ENCODE results near the gene PARD3B.

PARD3B gene

GRCh38 chr2:204971206-204971907 is 426.1 kb downstream of the PARD3B start:
- no peak for DNase-seq

- no peak for DNase-seq
Observed at GRCh38 chr2:204972161-204972560, 426.9 kb downstream of the PARD3B start.

GRCh38 chr2:204972606-204973336 is 427.5 kb downstream of the PARD3B start:
- no peak for DNase-seq

GRCh38 chr2:204973616-204974015 is 428.3 kb downstream of the PARD3B start:
- DNase-seq, result no peak

DNA sequence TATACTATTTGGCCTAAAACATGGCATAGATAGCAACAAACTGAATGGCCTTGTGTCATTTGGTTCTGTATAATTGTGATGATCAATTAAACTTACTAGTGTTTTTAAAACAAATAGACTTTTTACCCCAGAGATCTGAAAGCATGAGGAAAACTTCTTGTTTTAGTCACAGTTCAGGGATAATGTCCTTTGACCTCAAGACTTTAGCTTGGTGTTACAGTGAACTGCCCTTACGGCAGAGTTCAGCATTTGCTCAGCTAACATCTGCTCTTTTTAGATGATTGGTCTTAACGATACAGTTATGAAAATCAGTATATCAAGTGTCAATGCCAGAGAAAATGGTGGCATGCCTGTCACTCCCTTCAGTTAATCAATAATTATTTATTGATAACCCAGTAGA is 429.2 kb downstream of the PARD3B start:
- DNase-seq, result no peak

GRCh38 chr2:204977914-204978313 is 432.6 kb downstream of the PARD3B start:
- no peak for DNase-seq

DNA sequence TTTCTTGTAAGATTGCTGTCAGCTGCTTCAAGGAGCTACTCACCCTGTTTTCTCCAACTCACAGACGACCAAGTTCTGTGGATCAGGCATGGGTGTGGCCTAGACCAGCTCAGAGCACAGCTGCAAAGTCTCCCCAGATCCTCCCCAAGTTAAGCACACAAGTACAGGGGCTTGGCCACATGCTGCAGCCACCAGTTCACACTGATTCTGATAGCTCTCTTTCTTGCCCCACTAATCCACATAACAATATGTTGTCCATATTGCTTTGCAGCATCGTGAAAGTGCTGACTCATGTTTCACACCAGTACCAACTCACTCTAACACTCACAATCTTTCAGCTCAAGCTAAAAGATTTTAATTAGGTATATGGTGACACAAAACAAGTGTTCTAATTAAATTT is 437.0 kb downstream of the PARD3B start:
- no peak for DNase-seq

DNA sequence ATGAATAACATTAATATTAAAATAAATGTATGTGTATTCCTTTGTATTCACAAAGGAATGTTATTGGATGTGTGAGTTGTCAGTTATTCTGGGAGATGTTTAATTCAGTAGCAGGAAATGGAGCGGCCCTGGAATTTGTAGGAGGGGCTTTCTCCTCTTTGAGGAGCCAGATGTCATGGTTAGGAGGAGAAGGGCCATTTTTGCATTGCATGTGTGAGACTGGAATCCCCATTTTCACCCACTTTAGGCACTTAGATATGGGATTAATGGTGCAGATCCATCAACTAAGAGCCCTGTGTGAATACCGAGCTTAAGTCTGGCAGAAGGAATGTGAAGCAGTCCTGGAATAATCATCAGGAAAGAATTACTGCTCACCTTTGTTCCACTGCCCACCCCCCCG is 439.2 kb downstream of the PARD3B start:
- no peak for DNase-seq

DNA sequence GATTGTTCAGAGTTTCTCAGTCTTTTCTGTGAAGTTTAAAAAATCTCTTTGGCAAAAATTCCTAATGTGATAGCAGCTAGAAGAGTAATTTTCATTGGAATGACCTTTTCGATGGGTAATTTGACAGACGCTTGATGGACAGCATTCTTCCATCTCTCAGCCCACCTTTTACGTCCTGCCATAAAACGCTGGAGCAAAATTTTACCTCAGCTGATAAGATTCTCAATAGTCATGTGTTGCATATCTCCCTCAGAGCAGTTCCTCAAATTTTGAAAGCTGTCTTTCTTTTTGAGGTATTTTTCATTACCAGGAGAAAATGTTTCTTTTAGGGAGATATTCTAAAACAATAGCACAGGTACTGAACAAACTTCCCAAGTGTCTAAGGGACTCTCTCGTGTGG is 441.4 kb downstream of the PARD3B start:
- no peak for DNase-seq

DNA sequence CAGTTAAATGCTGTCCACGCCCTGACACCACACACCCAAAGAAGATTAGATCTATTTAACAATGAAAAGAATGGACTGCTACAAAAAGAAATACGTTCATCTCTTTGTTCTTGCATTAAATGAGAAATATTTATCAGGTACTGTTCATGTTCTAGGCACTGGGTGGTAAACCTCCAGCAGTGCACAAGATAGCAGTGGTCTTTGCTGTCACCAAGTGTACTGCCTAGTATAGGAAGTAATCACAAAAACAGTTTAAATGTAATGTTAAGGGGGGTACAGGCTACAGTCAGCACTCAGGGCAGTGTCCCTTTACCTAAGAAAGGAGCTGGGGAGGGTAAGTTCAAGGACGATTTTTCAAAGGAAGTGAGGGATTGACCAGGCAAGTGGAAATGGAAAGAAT is 443.6 kb downstream of the PARD3B start:
- no peak for DNase-seq

DNA sequence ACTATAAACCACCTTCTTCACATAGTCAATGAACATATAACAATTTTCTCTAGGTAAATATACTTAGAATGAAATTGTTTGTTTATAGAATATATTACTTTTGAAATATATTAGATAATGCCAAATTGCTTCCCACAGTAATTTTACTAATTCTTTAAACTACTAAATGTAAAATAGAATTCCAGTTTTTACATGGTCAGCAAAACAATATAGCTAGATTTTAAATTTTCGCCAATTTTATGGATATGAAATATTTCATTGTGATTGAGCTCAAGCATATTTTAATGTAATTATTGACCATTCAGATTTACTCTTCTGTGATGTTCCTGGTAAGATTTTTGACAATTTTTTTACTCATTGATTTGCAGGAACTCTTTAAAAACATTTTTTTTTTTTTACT is 444.6 kb downstream of the PARD3B start:
- DNase-seq, result no peak

- DNase-seq, result no peak
Observed at GRCh38 chr2:205001300-205001966, 456.2 kb downstream of the PARD3B start.

DNA sequence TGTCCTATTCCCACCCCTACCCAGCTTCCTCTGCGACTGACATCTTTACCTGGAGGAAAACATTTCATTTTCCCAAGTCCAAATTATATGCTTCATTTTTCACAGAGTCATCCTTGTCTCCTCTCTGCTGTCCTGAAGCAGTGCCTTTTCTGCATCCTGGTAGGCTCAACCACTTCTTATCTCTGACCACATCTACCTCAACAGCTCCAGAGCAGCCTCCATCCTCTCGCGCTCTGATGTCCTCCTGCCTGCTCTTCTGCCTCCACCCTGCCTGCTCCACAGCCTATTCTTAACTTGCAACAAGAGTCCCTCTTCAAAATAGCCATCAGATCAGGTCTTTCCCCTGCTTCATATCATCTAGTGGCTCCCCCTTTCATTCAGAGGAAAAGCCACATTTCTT is 457.1 kb downstream of the PARD3B start:
- DNase-seq, result no peak

- no peak for DNase-seq
Observed at GRCh38 chr2:205003288-205003687, 458.0 kb downstream of the PARD3B start.

DNA sequence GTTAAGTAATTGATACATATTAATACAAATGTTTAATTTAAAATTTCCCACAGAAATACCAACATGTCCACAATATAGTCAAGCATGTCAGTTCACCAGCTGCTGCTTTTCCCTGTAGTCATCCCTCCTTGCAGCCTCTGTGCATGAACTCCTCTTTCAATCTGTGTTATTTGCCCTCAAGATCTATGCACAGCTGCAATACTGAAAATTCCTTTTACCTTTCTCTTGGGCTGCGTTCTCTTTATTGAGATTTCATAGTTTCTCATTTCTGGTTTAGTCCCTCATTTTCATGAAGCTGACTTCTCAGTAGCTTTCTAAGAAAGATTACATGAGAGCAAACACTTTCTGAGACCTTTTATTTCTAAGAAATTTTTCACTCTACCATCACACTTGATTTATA is 464.9 kb downstream of the PARD3B start:
- no peak for DNase-seq

DNA sequence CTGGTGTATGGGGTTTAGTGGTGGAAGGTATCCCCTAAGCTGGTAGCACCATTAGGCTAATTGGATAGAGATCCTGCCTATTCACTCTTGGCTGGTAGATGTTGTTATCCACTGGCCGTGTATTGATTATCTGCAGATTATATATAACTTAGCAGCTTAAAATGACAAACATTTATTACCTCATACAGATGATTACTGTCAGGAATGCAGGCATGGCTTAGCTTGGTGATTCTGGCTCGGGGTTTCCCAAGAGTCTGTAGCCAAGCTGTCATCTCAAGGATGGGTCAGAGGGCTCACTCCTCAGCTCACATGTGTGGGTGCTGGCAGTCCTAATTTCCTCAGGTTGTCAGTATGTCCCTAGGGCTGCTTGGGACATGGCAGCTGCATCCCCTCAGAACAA is 465.8 kb downstream of the PARD3B start:
- no peak for DNase-seq

DNA sequence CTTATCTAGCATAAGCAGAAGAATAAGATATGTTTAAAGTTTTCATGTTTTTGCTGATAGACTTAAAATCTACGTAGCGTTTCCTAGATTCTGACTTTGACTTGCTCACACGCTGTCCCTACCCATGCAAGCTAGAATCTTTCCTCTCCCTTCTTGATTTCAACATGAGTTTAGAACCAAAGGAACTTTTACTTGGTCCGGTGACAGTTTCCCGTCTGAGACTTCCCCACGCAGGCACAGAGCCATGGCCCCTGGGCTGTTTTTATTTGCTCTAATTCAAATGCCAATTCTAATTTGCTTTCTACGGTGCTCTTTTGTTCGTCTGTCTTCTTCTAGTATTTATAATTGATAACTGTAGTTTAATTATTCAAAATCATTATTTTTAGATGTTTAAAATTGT is 467.7 kb downstream of the PARD3B start:
- DNase-seq, result no peak

GRCh38 chr2:205013586-205013985 is 468.3 kb downstream of the PARD3B start:
- DNase-seq, result no peak

GRCh38 chr2:205014201-205014600 is 468.9 kb downstream of the PARD3B start:
- no peak for DNase-seq

DNA sequence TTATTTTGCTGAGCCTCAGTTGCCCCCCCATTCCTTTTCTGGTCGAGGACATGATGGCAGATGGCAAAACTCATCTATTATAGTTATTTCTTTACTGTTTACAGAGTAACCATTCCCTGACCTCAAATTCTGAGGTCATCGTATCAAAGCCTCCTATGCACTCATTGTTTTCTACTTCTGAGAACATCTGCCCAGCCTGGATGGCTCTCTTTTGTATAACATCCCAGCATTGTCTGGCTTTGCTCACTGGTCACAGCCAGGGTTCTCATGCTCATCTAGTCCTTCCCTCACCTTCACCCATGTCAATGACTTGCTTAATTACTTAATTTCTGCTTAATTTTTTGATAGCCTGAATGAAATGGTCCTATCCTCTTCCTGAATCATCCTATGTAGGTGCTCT is 472.1 kb downstream of the PARD3B start:
- DNase-seq, result no peak

DNA sequence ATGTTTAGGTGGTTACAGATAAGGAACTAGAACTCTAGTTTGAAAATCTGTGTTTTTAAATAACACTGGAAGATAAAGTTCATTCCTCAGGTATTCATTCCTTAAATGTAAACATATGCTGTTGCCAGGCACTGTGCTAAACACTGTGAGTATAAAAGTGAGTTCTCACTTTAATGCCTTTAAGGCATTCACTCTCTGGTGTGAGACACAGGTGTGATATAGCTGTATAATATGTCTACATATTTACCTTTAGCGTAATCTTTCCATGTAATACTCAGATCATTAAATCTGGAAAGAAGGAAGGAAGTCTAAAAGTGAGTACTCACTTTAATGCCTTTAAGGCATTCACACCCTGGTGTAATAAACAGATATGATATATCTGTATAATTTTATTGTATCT is 472.6 kb downstream of the PARD3B start:
- DNase-seq, result no peak

- DNase-seq, result no peak
Observed at GRCh38 chr2:205020673-205021072, 475.4 kb downstream of the PARD3B start.

DNA sequence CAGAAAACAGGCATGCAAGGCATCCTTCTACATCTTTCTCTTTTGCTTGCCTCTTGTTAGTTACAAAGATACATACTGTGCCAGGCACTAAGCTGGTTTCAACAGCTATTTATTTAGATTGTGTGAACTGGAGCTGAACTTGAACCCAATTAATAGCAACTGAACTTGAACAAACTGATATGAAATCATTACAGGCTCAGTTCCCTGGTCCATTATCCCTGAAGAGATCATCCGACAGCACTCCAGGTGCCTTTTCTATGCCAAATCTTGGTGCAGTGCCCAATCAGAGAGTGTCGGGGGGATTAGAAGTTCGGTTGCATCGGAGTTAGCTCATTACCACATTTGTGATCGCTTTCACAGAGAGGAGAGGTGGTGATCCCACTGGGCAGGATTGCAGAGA is 477.6 kb downstream of the PARD3B start:
- no peak for DNase-seq

DNA sequence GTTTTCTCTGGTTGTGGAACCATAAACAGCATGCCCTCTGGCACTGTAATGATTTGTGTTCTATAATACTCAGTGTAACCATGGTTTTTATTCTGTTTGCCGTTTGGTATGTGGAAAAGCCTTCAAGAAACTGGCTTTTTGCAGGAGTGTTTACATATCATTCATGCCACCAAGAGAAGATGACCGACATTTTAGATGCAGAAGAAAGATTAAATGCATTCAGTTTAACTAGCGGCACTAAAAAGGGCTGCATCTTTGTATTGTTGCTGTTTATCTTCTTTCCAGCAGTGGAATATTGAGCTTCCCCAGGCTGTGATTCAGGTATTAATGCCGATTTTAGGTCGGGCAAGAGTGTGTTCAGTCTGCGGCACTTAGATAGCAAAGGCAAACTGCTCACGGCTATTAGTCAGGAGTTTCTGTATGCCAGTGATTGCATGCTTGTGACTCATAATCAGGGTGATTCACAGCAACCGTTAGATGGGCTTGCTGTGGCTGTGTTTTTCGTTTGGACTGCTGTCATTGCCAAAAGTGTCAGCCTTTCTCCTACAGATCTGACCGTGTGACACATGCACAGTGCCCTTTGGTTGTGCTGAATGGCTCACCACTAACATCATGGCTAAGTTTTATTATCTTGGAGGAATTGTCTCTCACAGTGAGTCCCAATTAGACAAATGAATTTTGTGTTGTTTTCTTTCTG is 479.7 kb downstream of the PARD3B start:
- peak in 1 of 2 experiments; percentile 16 for DNase-seq
